Type B pancreatic cell (in vitro differentiated cells): ENCODE data around the gene MAD1L1. TPM values are rescaled to one million over a fixed set of nuclear protein-coding genes. Genes with fewer than 3 reads are reported as not detected.

ENCODE experiments used
- DNase-seq: peaks from one replicate; pipeline ENCODE4 v3.0.0; 2021; ENCODE audit warnings: mixed read lengths; ENCODE audit not compliant: unreplicated experiment; ENCODE audit errors: extremely low spot score
- H3K27ac Mint-ChIP-seq: 2 replicates; pipeline ENCODE4 v1.8.0; 2021; ENCODE audit warnings: mild to moderate bottlenecking, mixed read lengths
- H3K27me3 Mint-ChIP-seq: 2 replicates; pipeline ENCODE4 v1.8.0; 2021; ENCODE audit warnings: mixed read lengths
- H3K36me3 Mint-ChIP-seq: 2 replicates; pipeline ENCODE4 v1.8.0; 2021; ENCODE audit warnings: mixed read lengths
- H3K4me1 Mint-ChIP-seq: one replicate; pipeline ENCODE4 v1.8.0; 2021; ENCODE audit warnings: mixed read lengths; ENCODE audit not compliant: unreplicated experiment
- H3K4me3 Mint-ChIP-seq: 2 replicates; pipeline ENCODE4 v1.8.0; 2021; ENCODE audit warnings: mild to moderate bottlenecking, mixed read lengths
- H3K9me3 Mint-ChIP-seq: 2 replicates; pipeline ENCODE4 v1.8.0; 2021; ENCODE audit warnings: mixed read lengths
- total RNA-seq: library from RNA; stranded (reverse); gene quantifications from 2 replicates; pipeline ENCODE4 v1.2.1, GENCODE V29; 2021; ENCODE audit warnings: low replicate concordance
- TF ChIP-seq, protein P1 (sequence below): fragments of 200-600 bp; sonication (generic); conservative IDR thresholded peaks from 2 replicates; pipeline ENCODE4 v1.5.0; 2021; ENCODE audit warnings: antibody characterized with exemption, mild to moderate bottlenecking

The MAD1L1 gene
- total RNA-seq, 1 donor from 2014 or later = 40.7 TPM

DNA sequence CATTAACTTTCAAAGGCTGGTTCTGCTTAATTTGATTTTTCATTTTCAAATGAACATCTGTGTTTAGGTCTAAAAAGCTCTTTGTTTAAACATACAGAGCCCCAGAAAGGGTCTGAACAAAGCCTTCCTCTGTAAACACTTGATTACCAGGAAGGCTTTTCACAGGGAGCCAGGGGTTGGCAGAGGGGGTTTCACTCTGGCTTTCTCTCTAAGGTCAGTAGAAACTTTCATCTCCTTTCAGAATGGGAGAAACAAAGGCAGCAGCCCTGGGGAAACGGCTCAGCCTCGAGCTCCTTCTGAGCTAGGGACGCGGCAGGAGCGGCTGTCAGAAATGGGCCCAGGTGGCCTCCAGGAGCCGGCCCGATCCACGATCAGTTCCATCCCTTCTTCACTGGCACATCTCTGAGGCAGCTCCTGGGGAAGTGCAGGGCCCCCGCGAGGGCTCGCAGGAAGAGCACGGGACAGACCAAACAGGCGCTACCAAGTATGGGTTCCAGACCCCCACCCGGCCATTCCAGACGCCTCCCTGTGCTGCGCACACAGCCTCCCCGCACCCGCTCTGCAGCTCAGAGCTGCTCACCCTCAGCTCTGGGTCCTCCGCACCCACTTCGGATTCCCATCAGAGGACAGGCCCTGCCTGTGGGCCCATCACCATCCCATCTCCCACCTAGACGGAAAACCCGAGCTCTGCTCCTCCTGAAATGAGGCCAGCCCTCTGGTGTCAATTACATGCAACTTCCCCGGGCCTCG lies 124.1 kb downstream of the MAD1L1 start:
- TF ChIP-seq, protein P1, sequence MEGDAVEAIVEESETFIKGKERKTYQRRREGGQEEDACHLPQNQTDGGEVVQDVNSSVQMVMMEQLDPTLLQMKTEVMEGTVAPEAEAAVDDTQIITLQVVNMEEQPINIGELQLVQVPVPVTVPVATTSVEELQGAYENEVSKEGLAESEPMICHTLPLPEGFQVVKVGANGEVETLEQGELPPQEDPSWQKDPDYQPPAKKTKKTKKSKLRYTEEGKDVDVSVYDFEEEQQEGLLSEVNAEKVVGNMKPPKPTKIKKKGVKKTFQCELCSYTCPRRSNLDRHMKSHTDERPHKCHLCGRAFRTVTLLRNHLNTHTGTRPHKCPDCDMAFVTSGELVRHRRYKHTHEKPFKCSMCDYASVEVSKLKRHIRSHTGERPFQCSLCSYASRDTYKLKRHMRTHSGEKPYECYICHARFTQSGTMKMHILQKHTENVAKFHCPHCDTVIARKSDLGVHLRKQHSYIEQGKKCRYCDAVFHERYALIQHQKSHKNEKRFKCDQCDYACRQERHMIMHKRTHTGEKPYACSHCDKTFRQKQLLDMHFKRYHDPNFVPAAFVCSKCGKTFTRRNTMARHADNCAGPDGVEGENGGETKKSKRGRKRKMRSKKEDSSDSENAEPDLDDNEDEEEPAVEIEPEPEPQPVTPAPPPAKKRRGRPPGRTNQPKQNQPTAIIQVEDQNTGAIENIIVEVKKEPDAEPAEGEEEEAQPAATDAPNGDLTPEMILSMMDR = peak; percentile 57
- peaks cover 6% of the 10 kb centered on the region for H3K36me3 Mint-ChIP-seq
- no peak for DNase-seq
- H3K27me3 Mint-ChIP-seq = no peaks in the 10 kb centered on the region
- H3K4me1 Mint-ChIP-seq = peaks cover 63% of the 10 kb centered on the region
- H3K27ac Mint-ChIP-seq = peak overlapping the region; percentile 79
- H3K9me3 Mint-ChIP-seq = no peaks in the 10 kb centered on the region
- H3K4me3 Mint-ChIP-seq = peak overlapping the region; percentile 52

DNA sequence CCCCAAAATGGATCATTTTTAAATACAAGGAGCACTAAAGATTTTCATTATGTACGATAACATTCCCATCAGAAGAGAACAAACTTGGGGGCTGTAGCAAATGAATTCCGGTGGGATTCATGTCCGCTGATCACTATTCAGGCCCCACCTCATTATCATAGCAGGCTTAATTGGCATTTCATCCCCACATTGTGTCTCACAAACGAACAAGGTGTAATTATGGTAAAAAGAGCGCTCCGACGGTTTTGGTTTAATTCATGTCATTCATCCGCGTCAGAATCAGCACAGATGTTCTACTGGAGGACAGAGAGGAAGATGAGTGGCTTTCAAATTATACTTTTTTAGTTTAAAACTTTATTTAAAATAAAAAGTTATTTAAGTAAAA lies 124.7 kb downstream of the MAD1L1 start:
- DNase-seq = no peak
- Mint-ChIP-seq H3K27me3 (no peaks in the 10 kb centered on the region), H3K9me3 (no peaks in the 10 kb centered on the region), H3K27ac (no peak overlapping the region), H3K36me3 (peaks cover 4% of the 10 kb centered on the region), H3K4me1 (peaks cover 65% of the 10 kb centered on the region), H3K4me3 (no peak overlapping the region)
- TF ChIP-seq, protein P1 = no peak

DNA sequence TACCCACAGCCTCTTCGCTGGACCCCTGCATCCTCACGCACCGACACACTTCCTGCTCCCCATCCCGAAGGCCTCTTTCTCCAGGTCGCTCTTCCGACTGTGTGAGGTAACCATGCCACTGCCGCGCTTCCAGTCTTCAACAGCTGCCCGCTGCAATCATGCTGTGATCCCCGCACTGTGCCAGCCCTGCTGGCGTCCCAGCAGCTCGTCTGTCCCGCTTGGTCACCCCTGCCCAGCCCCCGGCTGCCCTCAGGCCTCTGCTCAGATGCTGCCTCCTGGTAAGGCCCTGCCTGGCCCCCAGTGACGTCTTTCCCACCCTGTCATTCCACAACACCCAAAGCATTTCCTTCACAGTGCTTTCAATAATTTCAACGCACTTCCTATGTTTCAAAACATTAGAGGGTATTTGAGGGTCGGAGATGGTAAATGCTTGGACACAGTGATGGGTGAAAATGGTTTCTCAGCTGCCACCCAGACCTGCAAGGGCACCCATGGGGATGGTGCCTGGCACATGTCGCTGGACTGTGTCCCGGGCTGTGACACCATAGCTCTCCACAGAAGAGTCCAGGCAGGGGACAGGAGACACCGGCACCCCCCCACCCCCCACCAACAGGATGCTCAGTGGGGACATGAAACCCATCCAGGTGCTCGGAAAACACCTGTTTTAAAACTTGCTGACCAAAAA lies 125.2 kb downstream of the MAD1L1 start:
- TF ChIP-seq, protein P1 = no peak
- peaks cover 4% of the 10 kb centered on the region for H3K36me3 Mint-ChIP-seq
- H3K4me3 Mint-ChIP-seq = no peak overlapping the region
- no peak overlapping the region for H3K27ac Mint-ChIP-seq
- peaks cover 67% of the 10 kb centered on the region for H3K4me1 Mint-ChIP-seq
- no peaks in the 10 kb centered on the region for H3K9me3 Mint-ChIP-seq
- DNase-seq = no peak
- H3K27me3 Mint-ChIP-seq = no peaks in the 10 kb centered on the region

DNA sequence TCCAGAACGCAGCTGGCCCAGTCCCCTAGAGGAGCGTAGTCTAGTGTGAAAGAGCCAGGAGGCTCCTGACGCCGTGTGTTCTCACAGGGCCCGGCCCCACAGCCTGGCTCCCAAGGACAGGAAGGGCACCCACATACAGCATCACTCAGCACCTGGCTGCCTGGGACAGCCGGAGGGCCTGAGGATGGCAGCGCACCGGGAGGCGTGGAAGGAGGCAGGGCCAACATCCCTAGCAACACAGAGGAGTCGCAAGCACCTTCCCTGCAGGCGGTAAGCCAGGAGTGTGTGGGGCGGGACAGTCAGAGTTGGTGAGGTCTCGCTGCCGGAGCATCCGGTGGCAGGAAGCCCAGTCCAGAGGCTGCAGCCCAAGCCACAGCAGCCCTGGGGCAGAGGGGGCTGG lies 125.8 kb downstream of the MAD1L1 start:
- Mint-ChIP-seq H3K4me3 (no peak overlapping the region), H3K36me3 (peaks cover 4% of the 10 kb centered on the region), H3K9me3 (no peaks in the 10 kb centered on the region), H3K4me1 (peaks cover 71% of the 10 kb centered on the region), H3K27me3 (no peaks in the 10 kb centered on the region), H3K27ac (no peak overlapping the region)
- no peak for DNase-seq
- TF ChIP-seq, protein P1 = no peak

DNA sequence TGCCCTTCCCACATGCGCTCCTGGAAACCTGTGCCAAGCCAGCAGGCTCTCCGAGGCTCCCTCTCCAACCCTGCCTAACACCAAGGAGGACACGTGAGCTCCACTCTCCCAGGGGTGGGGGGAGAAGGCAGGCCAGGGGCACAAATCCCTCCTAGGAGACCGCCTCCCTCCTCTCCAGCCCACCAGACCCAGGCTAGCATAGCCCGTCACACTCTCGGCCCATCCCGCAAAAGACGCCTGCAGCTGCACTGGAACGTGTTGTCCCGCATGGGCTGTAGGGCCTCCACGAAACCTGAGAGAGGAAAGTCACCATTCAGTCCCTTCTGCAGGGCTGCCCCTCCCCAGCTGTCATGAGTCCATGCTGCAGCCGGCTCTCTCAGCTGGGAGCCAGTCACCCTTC lies 126.3 kb downstream of the MAD1L1 start:
- Mint-ChIP-seq H3K27ac (no peak overlapping the region), H3K27me3 (no peaks in the 10 kb centered on the region), H3K4me1 (peaks cover 71% of the 10 kb centered on the region), H3K4me3 (no peak overlapping the region), H3K36me3 (peaks cover 4% of the 10 kb centered on the region), H3K9me3 (no peaks in the 10 kb centered on the region)
- TF ChIP-seq, protein P1 = no peak
- DNase-seq = no peak
